ENCODE results near the gene PAK5. TPM values are rescaled to one million over a fixed set of nuclear protein-coding genes. Genes with fewer than 3 reads are reported as not detected.

The PAK5 gene
- total and polyA plus RNA-seq, 9 of the 15 experiments (the other 6 are each of a cell fraction or from before 2014, with no cell fraction given): not detected

DNA sequence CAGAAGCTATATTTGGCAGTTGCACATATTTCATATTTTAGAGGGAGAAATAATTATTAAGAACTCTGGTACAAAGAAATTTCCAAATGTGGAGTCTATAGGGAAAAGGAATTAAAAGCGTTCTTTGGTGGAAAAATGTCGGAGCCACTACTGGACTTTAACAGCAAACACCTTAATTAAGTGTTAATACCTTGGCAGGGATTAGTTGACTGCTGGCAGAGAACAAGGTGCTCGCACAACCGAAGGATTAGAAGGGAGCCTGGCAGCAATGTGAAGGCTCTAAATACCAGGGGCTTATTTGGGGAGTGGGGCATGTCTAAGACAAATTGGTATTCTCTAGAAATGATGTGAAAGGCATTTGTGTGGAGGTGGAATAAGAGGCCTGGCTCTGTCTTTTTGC lies 98.9 kb downstream of the PAK5 start:
- H3K9ac ChIP-seq (ENCODE audit: insufficient read depth in 1 of 2, low read depth in 2 of 2, low read length in 2 of 2): no peak overlapping the region
- no peaks in the 10 kb centered on the region for H3K27me3 ChIP-seq (ENCODE audit: control insufficient read depth in 2 of 2, insufficient read depth in 2 of 2, low read length in 2 of 2)
- TF ChIP-seq EHMT2 (IDR thresholded peaks at IDR 0.05) (no peak), SIN3A (IDR thresholded peaks at IDR 0.05; ENCODE audit: borderline replicate concordance in 2 of 2, control insufficient read depth in 1 of 2, low read depth in 2 of 2, low read length in 2 of 2) (no peak), POLR2H (tag; IDR thresholded peaks at IDR 0.05; ENCODE audit: low read depth) (no peak), CCAR2 (IDR thresholded peaks at IDR 0.05; ENCODE audit: low read depth, low read length) (no peak), FOXK2 (conservative IDR thresholded peaks at IDR 0.05 in 1 of 2, IDR thresholded peaks at IDR 0.05 in 1 of 2; ENCODE audit: low read depth in 2 of 2) (no peak), MYC (IDR thresholded peaks at IDR 0.05; ENCODE audit: low read depth, low read length) (no peak), MYC (CRISPR knock-in tag; IDR thresholded peaks at IDR 0.05; ENCODE audit: borderline replicate concordance, low read depth) (no peak), BRD4 (IDR thresholded peaks at IDR 0.05) (no peak), C11orf30 (IDR thresholded peaks at IDR 0.05; ENCODE audit: low read depth) (no peak), CCNT2 (IDR thresholded peaks at IDR 0.05; ENCODE audit: borderline replicate concordance, extremely low read depth, insufficient read length, low read depth, low read length) (no peak), ZNF785 (CRISPR knock-in tag; IDR thresholded peaks at IDR 0.05) (no peak), ZNF431 (CRISPR knock-in tag; IDR thresholded peaks at IDR 0.05) (no peak), CHD4 (IDR thresholded peaks at IDR 0.05; ENCODE audit: insufficient read depth, insufficient replicate concordance, low read depth, low read length, poor library complexity, severe bottlenecking) (no peak), KLF6 (CRISPR knock-in tag; IDR thresholded peaks at IDR 0.05; ENCODE audit: borderline replicate concordance) (no peak), WHSC1 (IDR thresholded peaks at IDR 0.05; ENCODE audit: low read length) (no peak)
- TF ChIP-seq, protein P1, sequence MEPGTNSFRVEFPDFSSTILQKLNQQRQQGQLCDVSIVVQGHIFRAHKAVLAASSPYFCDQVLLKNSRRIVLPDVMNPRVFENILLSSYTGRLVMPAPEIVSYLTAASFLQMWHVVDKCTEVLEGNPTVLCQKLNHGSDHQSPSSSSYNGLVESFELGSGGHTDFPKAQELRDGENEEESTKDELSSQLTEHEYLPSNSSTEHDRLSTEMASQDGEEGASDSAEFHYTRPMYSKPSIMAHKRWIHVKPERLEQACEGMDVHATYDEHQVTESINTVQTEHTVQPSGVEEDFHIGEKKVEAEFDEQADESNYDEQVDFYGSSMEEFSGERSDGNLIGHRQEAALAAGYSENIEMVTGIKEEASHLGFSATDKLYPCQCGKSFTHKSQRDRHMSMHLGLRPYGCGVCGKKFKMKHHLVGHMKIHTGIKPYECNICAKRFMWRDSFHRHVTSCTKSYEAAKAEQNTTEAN (CRISPR knock-in tag; IDR thresholded peaks at IDR 0.05): no peak
- TF ChIP-seq, protein P2, sequence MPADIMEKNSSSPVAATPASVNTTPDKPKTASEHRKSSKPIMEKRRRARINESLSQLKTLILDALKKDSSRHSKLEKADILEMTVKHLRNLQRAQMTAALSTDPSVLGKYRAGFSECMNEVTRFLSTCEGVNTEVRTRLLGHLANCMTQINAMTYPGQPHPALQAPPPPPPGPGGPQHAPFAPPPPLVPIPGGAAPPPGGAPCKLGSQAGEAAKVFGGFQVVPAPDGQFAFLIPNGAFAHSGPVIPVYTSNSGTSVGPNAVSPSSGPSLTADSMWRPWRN (IDR thresholded peaks at IDR 0.05; ENCODE audit: low read depth): no peak
- BruUV-seq (replicated peaks): no TSS peak
- H3K36me3 ChIP-seq (ENCODE audit: control insufficient read depth, insufficient read depth, low read length): no peaks in the 10 kb centered on the region
- H3K4me2 ChIP-seq (ENCODE audit: insufficient read depth, low read length): no peak overlapping the region
- H3K79me2 ChIP-seq (ENCODE audit: control insufficient read depth, insufficient read depth, low read length): no peaks in the 10 kb centered on the region
- 0% methylated on average over 4 of the region's 4 CpGs for WGBS (ENCODE audit: insufficient coverage, low coverage, missing lambda C conversion rate)
- no peak overlapping the region for H3K4me3 ChIP-seq
- CTCF ChIA-PET (ENCODE audit: low intra/inter-chr PET ratio): no interaction called here
- H3K9me1 ChIP-seq (ENCODE audit: control insufficient read depth, insufficient read depth, low read length): no peaks in the 10 kb centered on the region
- in situ Hi-C loops (cut with MboI) (no loop called here), intact Hi-C loops (cut with micrococcal nuclease) (no loop called here)
- no peak for ATAC-seq
- FAIRE-seq: no peak
- no peak for DNase-seq (ENCODE audit: extremely low read depth in 1 of 4, low spot score in 3 of 4)
- H3K4me1 ChIP-seq (replicated peaks in 1 of 2; ENCODE audit: control insufficient read depth in 2 of 2, insufficient read depth in 2 of 2, low read length in 2 of 2): no peaks in the 10 kb centered on the region
- no peak overlapping the region for H2AFZ ChIP-seq (ENCODE audit: low read depth, low read length)
- H3K27ac ChIP-seq (ENCODE audit: extremely low read depth, low read depth, low read length): no peak overlapping the region
- H4K20me1 ChIP-seq (replicated peaks; ENCODE audit: control insufficient read depth, insufficient read depth, low read length): no peaks in the 10 kb centered on the region
- POLR2A ChIA-PET: no interaction called here
- H3K9me3 ChIP-seq (replicated peaks; ENCODE audit: control insufficient read depth, insufficient read depth, low read depth, low read length): no peaks in the 10 kb centered on the region
